ENCODE results near the gene GLB1L.
"Not testable (repeated sequence)": the region's sequence is repeated elsewhere in the genome, so short reads cannot be mapped to it uniquely, and the experiment has no call there.

GLB1L gene

DNA sequence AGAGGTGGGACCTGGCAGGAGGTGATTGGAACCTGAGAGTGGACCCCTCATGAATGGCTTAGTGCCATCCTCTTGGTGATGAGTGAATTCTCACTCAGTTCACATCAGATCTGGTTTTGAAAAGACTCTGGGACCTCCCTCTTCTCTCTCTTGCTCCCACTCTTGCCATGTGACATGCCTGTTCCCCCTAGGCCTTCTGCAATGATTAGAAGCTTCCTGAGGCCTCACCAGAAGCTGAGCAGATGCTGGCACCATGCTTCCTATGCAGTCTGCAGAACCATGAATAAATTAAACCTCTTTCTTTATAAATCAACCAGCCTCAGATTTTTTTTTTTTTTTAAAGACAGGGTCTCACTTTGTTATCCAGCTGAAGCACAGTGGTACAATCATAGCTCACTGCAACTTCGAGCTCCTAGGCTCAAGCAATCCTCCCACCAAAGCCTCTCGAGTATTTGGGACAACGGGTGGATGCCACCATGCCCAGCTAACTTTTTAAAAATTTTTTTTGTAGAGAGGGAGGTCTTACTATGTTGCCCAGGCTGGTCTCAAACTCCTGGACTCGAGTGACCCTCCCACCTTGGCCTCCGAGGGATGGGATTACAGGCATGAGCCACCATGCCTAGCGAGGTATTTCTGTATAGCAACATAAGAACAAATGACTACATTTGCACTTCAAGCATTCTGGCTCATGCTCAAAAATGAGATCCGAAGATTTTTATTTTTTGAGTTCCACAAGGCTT, 40.6 kb downstream of the GLB1L start:
- Histone ChIP-seq H3K27ac (ENCODE audit: low read depth, low read length) (no peak overlapping the region), H3K4me3 (ENCODE audit: low read length) (no peak overlapping the region), H3K27me3 (ENCODE audit: control insufficient read depth, insufficient read depth, low read length) (no peaks in the 10 kb centered on the region), H3K36me3 (ENCODE audit: control insufficient read depth, insufficient read depth, low read length) (peaks cover 11% of the 10 kb centered on the region), H3K9ac (ENCODE audit: low read length) (no peak overlapping the region), H3K4me1 (ENCODE audit: control insufficient read depth, insufficient read depth, low read length) (peaks cover 12% of the 10 kb centered on the region)

DNA sequence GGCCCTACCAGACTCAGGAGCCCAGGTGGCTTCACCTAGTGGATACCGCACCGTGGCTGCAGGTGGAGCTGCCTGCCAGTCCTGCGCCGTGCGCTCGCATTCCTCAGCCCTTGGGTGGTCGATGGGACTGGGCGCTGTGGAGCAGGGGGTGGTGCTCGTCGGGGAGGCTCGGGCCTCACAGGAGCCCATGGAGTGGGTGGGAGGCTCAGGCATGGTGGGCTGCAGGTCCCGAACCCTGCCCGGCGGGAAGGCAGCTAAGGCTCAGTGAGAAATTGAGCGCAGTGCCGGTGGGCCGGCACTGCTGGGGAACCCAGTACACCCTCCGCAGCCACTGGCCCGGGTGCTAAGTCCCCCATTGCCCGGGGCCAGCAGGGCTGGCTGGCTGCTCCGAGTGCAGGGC, 43.9 kb downstream of the GLB1L start:
- not testable (repeated sequence) for H3K4me1 ChIP-seq (ENCODE audit: control insufficient read depth, insufficient read depth, low read length); H3K27me3 ChIP-seq (ENCODE audit: control insufficient read depth, insufficient read depth, low read length)

DNA sequence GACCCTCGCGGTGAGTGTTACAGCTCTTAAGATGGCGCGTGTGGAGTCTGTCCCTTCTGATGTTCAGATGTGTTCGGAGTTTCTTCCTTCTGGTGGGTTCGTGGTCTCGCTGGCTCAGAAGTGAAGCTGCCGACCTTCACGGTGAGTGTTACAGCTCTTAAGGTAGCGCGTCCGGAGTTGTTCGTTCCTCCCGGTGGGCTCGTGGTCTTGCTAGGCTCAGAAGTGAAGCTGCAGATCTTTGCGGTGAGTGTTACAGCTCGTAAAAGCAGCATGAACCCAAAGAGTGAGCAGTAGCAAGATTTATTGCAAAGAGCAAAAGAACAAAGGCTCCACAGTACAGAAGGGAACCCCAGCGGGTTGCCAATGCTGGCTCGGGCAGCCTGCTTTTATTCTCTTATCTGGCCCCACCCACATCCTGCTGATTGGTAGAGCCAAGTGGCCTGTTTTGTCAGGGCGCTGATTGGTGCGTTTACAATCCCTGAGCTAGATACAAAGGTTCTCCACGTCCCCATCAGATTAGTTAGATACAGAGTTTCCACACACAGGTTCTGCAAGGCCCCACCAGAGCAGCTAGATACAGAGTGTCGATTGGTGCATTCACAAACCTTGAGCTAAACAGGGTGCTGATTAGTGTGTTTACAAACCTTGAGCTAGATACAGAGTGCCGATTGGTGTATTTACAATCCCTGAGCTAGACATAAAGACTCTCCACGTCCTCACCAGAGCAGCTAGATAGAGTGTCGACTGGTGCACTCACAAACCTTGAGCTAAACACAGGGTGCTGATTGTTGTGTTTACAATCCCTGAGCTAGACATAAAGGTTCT, 44.5 kb downstream of the GLB1L start:
- not testable (repeated sequence) for H3K9ac ChIP-seq (ENCODE audit: low read length); H3K4me3 ChIP-seq (ENCODE audit: low read length); H3K4me1 ChIP-seq (ENCODE audit: control insufficient read depth, insufficient read depth, low read length); H3K27me3 ChIP-seq (ENCODE audit: control insufficient read depth, insufficient read depth, low read length); H3K36me3 ChIP-seq (ENCODE audit: control insufficient read depth, insufficient read depth, low read length); H3K27ac ChIP-seq (ENCODE audit: low read depth, low read length)

More for the DNA sequence above, 43.9 kb downstream of the GLB1L start:
- H3K27ac ChIP-seq (ENCODE audit: low read depth, low read length); H3K4me3 ChIP-seq (ENCODE audit: low read length); H3K9ac ChIP-seq (ENCODE audit: low read length); H3K36me3 ChIP-seq (ENCODE audit: control insufficient read depth, insufficient read depth, low read length): not testable (repeated sequence)

DNA sequence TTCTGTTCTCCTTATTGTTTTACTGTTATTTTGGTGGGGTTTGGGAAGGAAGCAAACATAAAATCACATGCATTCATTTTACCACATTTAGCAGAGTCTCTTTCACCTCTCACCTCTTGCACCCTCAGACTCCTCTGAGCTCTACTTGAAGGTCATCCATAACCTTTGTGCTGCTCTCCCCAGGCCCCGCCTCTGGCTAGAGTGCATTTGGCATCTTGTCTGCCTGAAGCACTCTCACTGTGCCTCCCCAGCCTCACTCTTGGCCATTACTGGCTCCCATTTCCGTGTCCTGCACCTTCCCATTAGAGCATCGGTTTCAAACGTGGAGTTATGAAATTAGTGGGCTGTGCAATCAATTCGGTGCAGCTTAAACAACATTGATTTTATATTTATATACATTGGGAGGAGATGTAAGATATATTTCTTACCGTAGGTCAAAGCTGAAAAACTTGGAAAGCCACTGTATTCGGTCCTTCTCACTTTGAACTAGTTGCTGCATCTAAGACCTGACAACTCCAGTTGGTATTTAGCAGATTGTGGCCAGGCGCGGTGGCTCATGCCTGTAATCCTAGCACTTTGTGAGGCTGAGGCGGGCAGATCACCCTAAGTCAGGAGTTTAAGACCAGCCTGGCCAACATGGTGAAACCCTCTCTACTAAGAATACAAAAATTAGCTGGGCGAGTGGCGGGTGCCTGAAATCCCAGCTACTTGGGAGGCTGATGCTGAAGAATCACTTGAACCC, 45.6 kb downstream of the GLB1L start:
- no peak overlapping the region for H3K27ac ChIP-seq (ENCODE audit: low read depth, low read length)
- no peaks in the 10 kb centered on the region for H3K36me3 ChIP-seq (ENCODE audit: control insufficient read depth, insufficient read depth, low read length)
- H3K9ac ChIP-seq (ENCODE audit: low read length): no peak overlapping the region
- no peaks in the 10 kb centered on the region for H3K4me1 ChIP-seq (ENCODE audit: control insufficient read depth, insufficient read depth, low read length)
- no peak overlapping the region for H3K4me3 ChIP-seq (ENCODE audit: low read length)
- no peaks in the 10 kb centered on the region for H3K27me3 ChIP-seq (ENCODE audit: control insufficient read depth, insufficient read depth, low read length)

DNA sequence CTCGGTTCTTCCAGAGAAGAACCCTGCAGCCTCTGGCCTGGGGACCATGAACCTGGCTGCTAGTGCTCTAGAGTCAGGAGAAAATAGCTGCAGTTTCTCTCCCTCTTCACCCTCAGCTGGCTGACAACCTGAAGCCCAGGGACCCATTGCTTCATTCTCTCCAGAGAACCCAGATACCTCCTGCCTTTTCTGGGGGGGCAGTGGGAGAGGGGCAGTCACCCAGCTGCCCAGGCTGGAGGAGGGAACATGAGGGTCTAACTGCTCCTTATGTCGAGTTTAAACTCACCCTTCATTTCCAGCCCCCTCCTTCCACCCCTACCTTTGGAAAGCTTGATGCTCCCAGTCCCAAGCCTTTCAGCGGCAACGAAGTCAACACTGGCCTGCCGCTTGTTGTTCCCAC, 46.3 kb downstream of the GLB1L start:
- H3K4me3 ChIP-seq (ENCODE audit: low read length): no peak overlapping the region
- no peaks in the 10 kb centered on the region for H3K36me3 ChIP-seq (ENCODE audit: control insufficient read depth, insufficient read depth, low read length)
- H3K4me1 ChIP-seq (ENCODE audit: control insufficient read depth, insufficient read depth, low read length): no peaks in the 10 kb centered on the region
- no peak overlapping the region for H3K9ac ChIP-seq (ENCODE audit: low read length)
- H3K27me3 ChIP-seq (ENCODE audit: control insufficient read depth, insufficient read depth, low read length): no peaks in the 10 kb centered on the region
- H3K27ac ChIP-seq (ENCODE audit: low read depth, low read length): no peak overlapping the region

DNA sequence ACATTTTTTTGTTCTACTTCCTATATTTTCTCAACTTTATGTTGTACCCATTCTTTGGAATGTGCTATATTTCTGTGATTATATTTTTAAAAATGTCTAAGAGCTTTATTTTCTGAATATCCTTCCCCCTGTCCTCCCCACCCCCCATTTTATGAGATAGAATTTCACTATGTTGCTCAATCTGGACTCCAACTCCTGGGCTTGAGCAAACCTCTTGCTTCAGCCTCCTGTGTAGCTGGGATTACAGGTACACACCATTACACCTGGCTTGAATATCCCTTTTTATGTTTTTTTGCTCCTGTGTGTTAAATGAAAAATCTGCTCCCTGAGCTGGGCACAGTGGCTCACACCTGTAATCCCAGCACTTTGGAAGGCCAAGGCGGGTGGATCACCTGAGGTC, 47.9 kb downstream of the GLB1L start:
- Histone ChIP-seq H3K4me3 (ENCODE audit: low read length) (no peak overlapping the region), H3K9ac (ENCODE audit: low read length) (no peak overlapping the region), H3K4me1 (ENCODE audit: control insufficient read depth, insufficient read depth, low read length) (no peaks in the 10 kb centered on the region), H3K27me3 (ENCODE audit: control insufficient read depth, insufficient read depth, low read length) (no peaks in the 10 kb centered on the region), H3K36me3 (ENCODE audit: control insufficient read depth, insufficient read depth, low read length) (no peaks in the 10 kb centered on the region), H3K27ac (ENCODE audit: low read depth, low read length) (no peak overlapping the region)

- Histone ChIP-seq H3K9ac (ENCODE audit: low read length) (no peak overlapping the region), H3K27me3 (ENCODE audit: control insufficient read depth, insufficient read depth, low read length) (no peaks in the 10 kb centered on the region), H3K4me1 (ENCODE audit: control insufficient read depth, insufficient read depth, low read length) (no peaks in the 10 kb centered on the region), H3K36me3 (ENCODE audit: control insufficient read depth, insufficient read depth, low read length) (peaks cover 17% of the 10 kb centered on the region), H3K27ac (ENCODE audit: low read depth, low read length) (no peak overlapping the region), H3K4me3 (ENCODE audit: low read length) (no peak overlapping the region)
Measured at GRCh38 chr2:219186754-219187456, 58.3 kb downstream of the GLB1L start.

Data from rectal smooth muscle tissue (tissue), 1 donor.